ENCODE results near the gene SLC2A4RG.

SLC2A4RG gene

DNA sequence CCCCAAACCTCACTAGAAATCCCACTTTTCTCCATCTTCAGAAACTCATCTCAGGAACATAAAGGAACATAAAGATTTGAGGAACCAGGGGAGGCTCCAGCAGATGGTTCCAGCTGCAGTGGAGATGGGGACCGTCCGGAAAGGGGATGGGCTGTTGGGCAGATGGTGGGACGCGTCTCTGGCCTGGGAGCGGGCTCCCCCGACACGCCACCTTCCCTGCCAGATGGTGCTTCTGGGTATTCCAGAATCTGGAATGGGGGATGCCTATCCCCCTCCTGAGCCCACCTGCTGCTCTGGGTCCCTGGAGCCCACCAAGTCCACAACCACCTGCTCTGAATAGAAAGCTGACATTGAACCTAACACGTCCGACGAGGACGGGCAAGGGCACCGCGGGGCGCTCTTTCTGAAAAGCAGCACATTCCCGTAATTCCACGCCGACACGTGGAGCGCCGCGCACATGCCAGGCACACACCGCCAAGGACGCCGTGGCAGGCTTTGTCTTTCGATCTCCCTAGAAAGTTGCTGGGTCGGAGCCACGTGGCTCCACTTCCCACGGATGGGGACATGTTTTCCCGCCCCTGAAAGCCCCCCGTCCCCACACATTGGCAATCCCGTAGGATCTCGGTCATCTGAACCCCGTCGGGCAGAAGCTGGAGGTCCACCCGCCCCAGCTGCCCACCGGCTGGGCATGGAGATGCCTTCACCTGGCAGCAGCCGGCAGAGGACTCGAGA lies 27.3 kb downstream of the SLC2A4RG start:
- DNase-seq (ENCODE audit: low spot score), result no peak
- in situ Hi-C loops (cut with MboI; ENCODE audit: low sequenced_read_pairs, unreplicated experiment), result no loop called here
- no peak for TF ChIP-seq CTCF (IDR thresholded peaks at IDR 0.05; ENCODE audit: borderline replicate concordance, control extremely low read depth, extremely low read depth, insufficient read depth, missing control alignments)

DNA sequence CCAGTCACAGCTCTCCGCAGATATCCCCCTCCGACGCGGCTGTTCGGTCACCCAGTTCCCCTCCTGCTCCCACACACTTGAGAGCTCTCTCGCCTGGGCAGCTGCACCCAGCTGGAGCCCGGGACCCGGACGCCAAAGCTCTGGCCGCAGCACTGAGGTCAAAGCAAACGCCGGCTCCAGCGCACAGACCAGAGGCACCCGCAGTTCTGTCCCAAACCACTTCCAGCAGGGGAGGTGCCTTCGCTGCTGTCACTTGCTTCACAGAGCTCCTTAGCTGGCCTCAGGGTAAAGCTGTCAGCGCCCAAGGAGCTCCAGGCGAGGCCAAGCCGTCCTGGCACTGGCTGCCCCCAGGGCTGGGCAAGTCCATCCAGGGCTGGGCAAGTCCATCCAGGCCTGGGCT lies 27.9 kb downstream of the SLC2A4RG start:
- DNase-seq (ENCODE audit: low spot score), result no peak
- no peak for TF ChIP-seq CTCF (IDR thresholded peaks at IDR 0.05; ENCODE audit: borderline replicate concordance, control extremely low read depth, extremely low read depth, insufficient read depth, missing control alignments)

DNA sequence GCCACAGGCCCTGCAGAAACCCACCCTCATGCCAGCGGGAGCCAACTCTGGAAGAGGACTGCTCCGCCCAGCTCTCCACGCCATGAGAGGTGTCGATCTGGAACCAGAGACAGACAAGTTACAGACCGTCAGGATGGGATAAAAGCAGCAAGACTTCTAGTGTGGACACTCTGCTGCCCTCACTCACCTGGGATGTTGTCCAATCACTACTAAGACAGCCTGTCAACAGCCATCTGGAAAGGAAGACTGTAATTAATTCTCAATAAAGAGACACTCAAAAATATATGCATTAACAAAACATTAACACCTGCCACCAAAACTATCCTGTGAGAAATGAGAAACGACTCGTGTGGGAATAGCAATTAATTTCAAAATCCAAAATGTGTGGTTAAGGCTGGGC lies 28.3 kb downstream of the SLC2A4RG start:
- in situ Hi-C loops (cut with MboI; ENCODE audit: low sequenced_read_pairs, unreplicated experiment), result no loop called here
- no peak for DNase-seq (ENCODE audit: low spot score)
- TF ChIP-seq CTCF (IDR thresholded peaks at IDR 0.05; ENCODE audit: borderline replicate concordance, control extremely low read depth, extremely low read depth, insufficient read depth, missing control alignments), result no peak

More for the DNA sequence above, 27.9 kb downstream of the SLC2A4RG start:
- in situ Hi-C loops (cut with MboI; ENCODE audit: low sequenced_read_pairs, unreplicated experiment), result no loop called here

- no peak for DNase-seq (ENCODE audit: low spot score)
- no peak for TF ChIP-seq CTCF (IDR thresholded peaks at IDR 0.05; ENCODE audit: borderline replicate concordance, control extremely low read depth, extremely low read depth, insufficient read depth, missing control alignments)
- in situ Hi-C loops (cut with MboI; ENCODE audit: low sequenced_read_pairs, unreplicated experiment), result no loop called here
These were observed 29.3 kb downstream of the SLC2A4RG start for GRCh38 chr20:63768591-63769515.

DNA sequence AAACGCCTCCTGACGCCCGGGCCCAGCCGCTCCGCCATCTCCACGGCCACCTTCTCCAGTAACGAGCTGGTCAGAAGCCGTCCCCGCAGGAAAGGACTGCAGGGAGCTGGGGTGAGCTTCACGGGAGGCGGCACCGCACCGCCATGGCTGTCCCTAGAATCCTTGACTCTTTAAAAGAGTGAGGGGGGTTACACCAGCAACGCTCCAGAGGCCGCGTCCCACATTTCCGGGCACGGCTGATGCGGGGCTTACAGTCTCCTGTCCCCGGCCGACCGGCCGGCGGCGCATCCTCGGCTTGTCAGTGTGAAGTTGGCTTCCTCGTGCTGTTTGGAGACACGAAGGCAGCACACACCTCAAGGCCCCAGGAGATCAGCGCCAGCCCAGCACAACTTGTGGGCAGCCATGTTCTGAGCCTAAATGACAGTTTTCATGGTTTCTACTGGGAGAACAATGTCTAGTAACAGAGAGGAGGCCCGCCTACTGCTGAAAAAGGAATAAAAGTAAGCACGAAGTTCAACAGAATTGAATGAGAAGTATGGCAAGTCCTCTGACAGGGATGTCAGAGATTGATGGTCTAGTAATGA lies 30.4 kb downstream of the SLC2A4RG start:
- in situ Hi-C loops (cut with MboI; ENCODE audit: low sequenced_read_pairs, unreplicated experiment), result no loop called here
- TF ChIP-seq CTCF (IDR thresholded peaks at IDR 0.05; ENCODE audit: borderline replicate concordance, control extremely low read depth, extremely low read depth, insufficient read depth, missing control alignments), result no peak
- DNase-seq (ENCODE audit: low spot score), result no peak

GRCh38 chr20:63771046-63771707 lies 31.6 kb downstream of the SLC2A4RG start:
- in situ Hi-C loops (cut with MboI; ENCODE audit: low sequenced_read_pairs, unreplicated experiment), result no loop called here
- no peak for DNase-seq (ENCODE audit: low spot score)
- TF ChIP-seq CTCF (IDR thresholded peaks at IDR 0.05; ENCODE audit: borderline replicate concordance, control extremely low read depth, extremely low read depth, insufficient read depth, missing control alignments), result no peak
